Gastrocnemius medialis (tissue), 4 donors: ENCODE results near the gene DRC1.

Experiments used
- CTCF ChIP-seq, 5 experiments: fragments of 450-650 bp in 3 of 5; fragments of 200-600 bp in 2 of 5; sonication (generic) in 2 of 5; IDR thresholded peaks in 4 of 5; conservative IDR thresholded peaks in 1 of 5; 1 replicate in 4 of 5; 2 replicates in 1 of 5; pipeline ENCODE4 v1.5.1; 2016 to 2019; ENCODE audit warnings: antibody characterized with exemption in 5 of 5, mild to moderate bottlenecking in 3 of 5, moderate library complexity in 3 of 5
- POLR2A ChIP-seq, 2 donors: fragments of 450-650 bp; IDR thresholded peaks; one replicate each; pipeline ENCODE4 v1.6.1; 2017; ENCODE audit warnings: antibody characterized with exemption in 2 of 2, mild to moderate bottlenecking in 2 of 2, moderate library complexity in 2 of 2

- no peak for TF ChIP-seq CTCF (IDR thresholded peaks at IDR 0.05 in 4 of 5, conservative IDR thresholded peaks at IDR 0.05 in 1 of 5)
- TF ChIP-seq POLR2A (IDR thresholded peaks at IDR 0.05), result no peak
Measured at GRCh38 chr2:26460613-26461031, 58.9 kb downstream of the DRC1 start.
